ENCODE results near the gene ST7. TPM values are rescaled to one million over a fixed set of nuclear protein-coding genes. Genes with fewer than 3 reads are reported as not detected.

ST7 gene
- total and polyA plus RNA-seq, 2 donors (not counting 1 experiment from before 2014, with no cell fraction given): 20.0 to 28.6 TPM

DNA sequence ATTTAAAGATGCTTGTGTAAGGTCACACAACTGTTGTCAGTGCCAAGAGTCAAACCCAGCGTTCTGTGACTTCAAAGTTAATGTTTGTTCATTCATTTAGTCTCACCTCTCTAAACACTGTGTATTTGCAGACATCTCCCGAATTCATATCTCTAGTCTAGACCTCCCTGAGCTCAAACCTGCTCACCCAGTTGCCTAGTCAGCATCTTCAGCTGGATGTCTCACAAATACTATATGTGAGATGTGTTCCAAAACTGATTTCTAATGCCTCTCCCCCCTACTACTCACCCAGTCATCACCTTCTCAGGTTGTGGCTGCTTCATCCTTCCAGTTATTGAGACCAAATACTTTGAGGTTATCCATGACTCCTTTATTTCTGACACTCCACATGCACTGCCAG is 91.4 kb downstream of the ST7 start:
- DNase-seq (ENCODE audit: low read depth in 2 of 2): no peak
- no peaks in the 10 kb centered on the region for H4K20me1 ChIP-seq (ENCODE audit: control insufficient read depth, extremely low read depth, insufficient read depth, low read length)
- no peak overlapping the region for H3K9ac ChIP-seq (ENCODE audit: insufficient read depth, low read length)
- no peaks in the 10 kb centered on the region for H3K79me2 ChIP-seq (ENCODE audit: control insufficient read depth, insufficient read depth, low read length)
- H3K9me3 ChIP-seq (ENCODE audit: control insufficient read depth, insufficient read depth, low read depth, low read length): no peaks in the 10 kb centered on the region
- no peak for TF ChIP-seq EZH2 (IDR thresholded peaks at IDR 0.05; ENCODE audit: low read length, missing control alignments)
- TF ChIP-seq, protein P1, sequence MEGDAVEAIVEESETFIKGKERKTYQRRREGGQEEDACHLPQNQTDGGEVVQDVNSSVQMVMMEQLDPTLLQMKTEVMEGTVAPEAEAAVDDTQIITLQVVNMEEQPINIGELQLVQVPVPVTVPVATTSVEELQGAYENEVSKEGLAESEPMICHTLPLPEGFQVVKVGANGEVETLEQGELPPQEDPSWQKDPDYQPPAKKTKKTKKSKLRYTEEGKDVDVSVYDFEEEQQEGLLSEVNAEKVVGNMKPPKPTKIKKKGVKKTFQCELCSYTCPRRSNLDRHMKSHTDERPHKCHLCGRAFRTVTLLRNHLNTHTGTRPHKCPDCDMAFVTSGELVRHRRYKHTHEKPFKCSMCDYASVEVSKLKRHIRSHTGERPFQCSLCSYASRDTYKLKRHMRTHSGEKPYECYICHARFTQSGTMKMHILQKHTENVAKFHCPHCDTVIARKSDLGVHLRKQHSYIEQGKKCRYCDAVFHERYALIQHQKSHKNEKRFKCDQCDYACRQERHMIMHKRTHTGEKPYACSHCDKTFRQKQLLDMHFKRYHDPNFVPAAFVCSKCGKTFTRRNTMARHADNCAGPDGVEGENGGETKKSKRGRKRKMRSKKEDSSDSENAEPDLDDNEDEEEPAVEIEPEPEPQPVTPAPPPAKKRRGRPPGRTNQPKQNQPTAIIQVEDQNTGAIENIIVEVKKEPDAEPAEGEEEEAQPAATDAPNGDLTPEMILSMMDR (conservative IDR thresholded peaks at IDR 0.05 in 1 of 2, IDR thresholded peaks at IDR 0.05 in 1 of 2; ENCODE audit: low read depth in 1 of 2, low read length in 2 of 2): no peak
- no peaks in the 10 kb centered on the region for H3K27me3 ChIP-seq (ENCODE audit: control insufficient read depth, insufficient read depth, low read length)
- no peak overlapping the region for H3K4me3 ChIP-seq (replicated peaks in 1 of 4; ENCODE audit: control extremely low read depth in 1 of 4, insufficient read depth in 1 of 4, low read depth in 3 of 4, low read length in 4 of 4)
- H3K27ac ChIP-seq (ENCODE audit: insufficient read depth, low read length): no peak overlapping the region
- H3K4me2 ChIP-seq (ENCODE audit: extremely low read depth, insufficient read depth, low read length): no peak overlapping the region
- no peaks in the 10 kb centered on the region for H3K36me3 ChIP-seq (ENCODE audit: control insufficient read depth, insufficient read depth, low read length)
- no peaks in the 10 kb centered on the region for H3K4me1 ChIP-seq (ENCODE audit: control insufficient read depth, extremely low read depth, insufficient read depth, low read length)
- H2AFZ ChIP-seq (ENCODE audit: low read length): no peak overlapping the region

DNA sequence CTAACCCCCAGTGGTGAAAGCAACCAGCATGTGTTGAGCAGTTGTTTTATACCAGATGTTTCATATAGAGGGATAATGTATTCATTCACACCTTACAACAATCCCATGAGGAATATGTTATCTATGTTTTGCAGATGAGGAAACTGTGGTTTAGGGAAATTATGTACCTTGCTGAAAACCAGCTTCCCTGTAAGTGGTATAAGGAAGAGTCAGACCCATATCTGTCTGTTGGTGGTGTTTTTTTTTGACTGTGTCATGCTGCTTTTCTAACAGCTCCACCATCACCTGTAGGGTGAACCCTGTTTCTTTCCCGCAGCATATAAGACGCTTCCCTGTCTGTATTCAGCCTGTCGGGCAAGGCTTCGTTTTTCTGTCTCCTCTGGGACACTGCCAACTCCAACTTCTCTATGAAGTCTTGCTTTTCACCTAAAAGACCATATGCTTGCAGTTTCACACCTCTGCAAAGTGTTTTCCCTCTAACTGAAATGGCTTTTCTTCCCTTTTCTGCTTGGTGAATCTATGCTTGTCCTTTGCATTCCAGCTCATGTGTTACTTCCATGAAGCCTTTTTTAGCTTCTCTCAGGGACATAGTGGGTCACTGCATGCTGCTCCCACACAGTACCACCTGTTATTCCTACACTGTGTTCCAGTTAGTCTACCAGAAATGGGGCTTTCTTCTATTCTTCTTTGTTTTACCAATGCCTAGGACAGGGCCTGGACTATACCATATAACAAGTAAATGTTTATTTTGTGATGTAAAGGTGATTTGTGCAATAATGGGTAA is 92.8 kb downstream of the ST7 start:
- no peaks in the 10 kb centered on the region for H3K27me3 ChIP-seq (ENCODE audit: control insufficient read depth, insufficient read depth, low read length)
- H3K36me3 ChIP-seq (ENCODE audit: control insufficient read depth, insufficient read depth, low read length): no peaks in the 10 kb centered on the region
- DNase-seq (ENCODE audit: low read depth in 2 of 2): no peak
- H3K4me1 ChIP-seq (ENCODE audit: control insufficient read depth, extremely low read depth, insufficient read depth, low read length): no peaks in the 10 kb centered on the region
- no peak for TF ChIP-seq EZH2 (IDR thresholded peaks at IDR 0.05; ENCODE audit: low read length, missing control alignments)
- TF ChIP-seq, protein P1 (conservative IDR thresholded peaks at IDR 0.05 in 1 of 2, IDR thresholded peaks at IDR 0.05 in 1 of 2; ENCODE audit: low read depth in 1 of 2, low read length in 2 of 2): no peak
- no peak overlapping the region for H3K27ac ChIP-seq (ENCODE audit: insufficient read depth, low read length)
- H3K9me3 ChIP-seq (ENCODE audit: control insufficient read depth, insufficient read depth, low read depth, low read length): no peaks in the 10 kb centered on the region
- H3K9ac ChIP-seq (ENCODE audit: insufficient read depth, low read length): no peak overlapping the region
- no peaks in the 10 kb centered on the region for H4K20me1 ChIP-seq (ENCODE audit: control insufficient read depth, extremely low read depth, insufficient read depth, low read length)
- no peak overlapping the region for H3K4me3 ChIP-seq (replicated peaks in 1 of 4; ENCODE audit: control extremely low read depth in 1 of 4, insufficient read depth in 1 of 4, low read depth in 3 of 4, low read length in 4 of 4)
- H3K79me2 ChIP-seq (ENCODE audit: control insufficient read depth, insufficient read depth, low read length): no peaks in the 10 kb centered on the region
- H2AFZ ChIP-seq (ENCODE audit: low read length): no peak overlapping the region
- no peak overlapping the region for H3K4me2 ChIP-seq (ENCODE audit: extremely low read depth, insufficient read depth, low read length)

DNA sequence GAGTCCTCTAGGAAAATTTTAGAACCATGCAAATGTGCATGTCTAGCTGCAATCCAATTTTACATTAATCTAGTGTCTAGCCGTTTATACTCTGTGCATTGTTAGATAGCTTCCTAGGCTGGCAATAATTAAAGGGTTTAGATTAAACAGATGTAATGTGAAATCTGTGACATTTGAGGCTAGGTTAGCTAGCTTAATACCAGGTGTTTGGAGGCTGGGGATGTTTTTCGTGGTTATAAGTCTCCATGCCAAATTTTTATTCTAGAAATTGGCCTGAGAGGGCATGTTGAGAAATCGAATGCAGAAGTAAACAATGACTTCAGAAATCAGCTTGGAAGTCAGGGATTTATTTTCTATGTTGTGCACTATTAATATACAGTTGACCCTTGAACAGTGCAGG is 94.2 kb downstream of the ST7 start:
- DNase-seq (ENCODE audit: low read depth in 2 of 2): peak in 1 of 2 donors; percentile 62
- Histone ChIP-seq H3K4me2 (ENCODE audit: extremely low read depth, insufficient read depth, low read length) (no peak overlapping the region), H3K79me2 (ENCODE audit: control insufficient read depth, insufficient read depth, low read length) (no peaks in the 10 kb centered on the region), H3K9ac (ENCODE audit: insufficient read depth, low read length) (no peak overlapping the region), H4K20me1 (ENCODE audit: control insufficient read depth, extremely low read depth, insufficient read depth, low read length) (no peaks in the 10 kb centered on the region), H3K4me1 (ENCODE audit: control insufficient read depth, extremely low read depth, insufficient read depth, low read length) (no peaks in the 10 kb centered on the region), H3K27ac (ENCODE audit: insufficient read depth, low read length) (no peak overlapping the region), H3K9me3 (ENCODE audit: control insufficient read depth, insufficient read depth, low read depth, low read length) (no peaks in the 10 kb centered on the region), H3K4me3 (replicated peaks in 1 of 4; ENCODE audit: control extremely low read depth in 1 of 4, insufficient read depth in 1 of 4, low read depth in 3 of 4, low read length in 4 of 4) (no peak overlapping the region), H3K36me3 (ENCODE audit: control insufficient read depth, insufficient read depth, low read length) (no peaks in the 10 kb centered on the region), H2AFZ (ENCODE audit: low read length) (no peak overlapping the region), H3K27me3 (ENCODE audit: control insufficient read depth, insufficient read depth, low read length) (no peaks in the 10 kb centered on the region)
- TF ChIP-seq, protein P1 (conservative IDR thresholded peaks at IDR 0.05 in 1 of 2, IDR thresholded peaks at IDR 0.05 in 1 of 2; ENCODE audit: low read depth in 1 of 2, low read length in 2 of 2): no peak
- TF ChIP-seq EZH2 (IDR thresholded peaks at IDR 0.05; ENCODE audit: low read length, missing control alignments): no peak

All from fibroblast of lung (primary cell).